Activated T-helper 9 cell treated with anti-CD3 and anti-CD28 coated beads, Interleukin-2, amount 50 U/mL, for 16 hours (primary cell): Measurements from ENCODE around the gene GNB1.
"Not testable (repeated sequence)": the region's sequence is repeated elsewhere in the genome, so short reads cannot be mapped to it uniquely, and the experiment has no call there.

Source experiments
- DNase-seq: peaks from one replicate; pipeline ENCODE4 v3.0.0-alpha.2; 2020; ENCODE audit warnings: low read depth

Gene GNB1

DNA sequence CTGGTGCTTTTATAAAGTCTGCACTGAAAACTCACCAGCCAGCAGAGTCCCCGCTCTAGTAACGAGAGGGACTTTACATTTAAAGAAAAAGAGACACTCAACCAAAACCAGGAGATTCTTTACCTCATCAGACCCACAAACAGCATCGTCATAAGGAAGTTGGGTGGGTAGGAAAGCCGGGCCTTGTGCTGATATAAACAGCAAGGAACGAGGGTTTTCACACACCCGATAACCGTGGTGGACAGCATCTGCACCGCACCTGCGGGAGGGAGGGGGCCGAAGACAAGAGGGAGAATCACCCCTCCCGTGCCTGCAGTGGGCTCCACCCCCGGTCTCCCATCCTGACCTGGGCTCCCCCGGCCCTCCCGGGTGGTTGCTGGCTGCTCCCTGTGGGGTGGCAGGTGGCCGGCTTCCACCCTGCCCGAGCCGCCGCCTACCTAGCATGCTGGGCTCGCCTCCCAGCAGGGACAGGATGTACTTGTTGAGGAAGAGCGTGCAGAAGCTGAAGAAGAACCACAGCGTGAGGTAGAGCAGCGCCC is 152.0 kb downstream of the GNB1 start:
- not testable (repeated sequence) for DNase-seq

DNA sequence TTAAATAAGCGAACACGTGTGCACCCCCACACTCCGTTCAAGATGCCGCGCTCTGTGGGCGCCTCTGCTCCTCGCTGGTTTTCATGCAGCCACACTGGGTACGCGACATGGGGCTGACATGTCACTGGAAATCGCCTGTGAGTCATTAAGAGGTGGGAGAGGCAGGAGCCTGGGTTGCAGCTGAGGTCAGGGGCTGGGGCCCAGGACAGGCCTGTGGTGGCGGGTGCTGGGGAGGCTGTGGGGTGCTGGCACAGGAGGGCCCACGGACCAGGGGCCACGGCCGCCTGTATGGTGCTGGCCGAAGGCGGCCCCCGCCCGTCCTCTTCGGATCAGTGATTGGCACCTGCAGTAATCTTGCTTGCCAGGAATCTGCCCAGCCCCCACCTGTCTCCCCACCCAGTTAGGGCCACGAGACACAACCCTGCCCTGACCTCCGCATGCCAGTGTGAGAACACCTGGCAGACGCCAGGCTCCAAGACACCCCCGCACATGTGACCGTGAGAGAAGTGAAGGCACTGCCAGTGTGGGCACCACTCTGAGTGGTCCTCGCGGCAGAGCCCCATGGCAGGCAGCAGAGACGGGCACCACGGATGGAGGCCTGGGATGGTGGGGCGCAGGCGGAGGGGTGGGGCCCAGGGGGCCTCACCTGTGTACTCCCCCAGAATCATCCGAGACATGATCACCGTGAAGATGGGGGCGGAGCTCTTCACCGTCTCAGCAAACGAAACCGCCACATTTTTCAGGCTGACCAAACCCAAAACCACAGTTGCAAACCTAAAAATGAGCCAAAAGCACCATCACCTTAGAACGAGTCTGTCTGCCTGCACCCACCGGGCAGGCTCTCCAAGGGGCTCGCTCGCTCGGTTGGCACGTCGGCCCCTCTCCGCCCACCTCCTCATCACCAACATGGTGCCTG is 153.0 kb downstream of the GNB1 start:
- DNase-seq, result not testable (repeated sequence)
